Loucy (cell line): ENCODE measurements around the gene CDYL2.

Experiments
- H2AFZ ChIP-seq: fragments of 200-600 bp; sonication (generic); 2 replicates; pipeline ENCODE4 v1.6.0; 2016; ENCODE audit warnings: antibody characterized with exemption, mild to moderate bottlenecking, low read length, moderate library complexity
- H3F3A ChIP-seq: fragments of 200-600 bp; 2 replicates; pipeline ENCODE4 v1.6.0; 2016; ENCODE audit warnings: antibody characterized with exemption, low read depth, mild to moderate bottlenecking
- H3K27me3 ChIP-seq: fragments of 200-600 bp; sonication (generic); 2 replicates; pipeline ENCODE4 v1.6.1; 2014; ENCODE audit warnings: low read length, mild to moderate bottlenecking; ENCODE audit not compliant: insufficient read depth, poor library complexity, severe bottlenecking
- H3K36me3 ChIP-seq: fragments of 200-600 bp; sonication (generic); 2 replicates; pipeline ENCODE4 v1.6.1; 2016; ENCODE audit warnings: low read length; ENCODE audit not compliant: insufficient read depth
- H3K4me1 ChIP-seq: fragments of 200-600 bp; sonication (generic); 2 replicates; pipeline ENCODE4 v1.5.1; 2014; ENCODE audit warnings: low read length, mild to moderate bottlenecking; ENCODE audit not compliant: insufficient read depth, poor library complexity, severe bottlenecking
- H3K4me2 ChIP-seq: fragments of 200-600 bp; sonication (generic); 2 replicates; pipeline ENCODE4 v1.6.0; 2014; ENCODE audit warnings: antibody characterized with exemption, low read length, low read depth, mild to moderate bottlenecking; ENCODE audit not compliant: poor library complexity, severe bottlenecking
- H3K4me3 ChIP-seq: fragments of 200-600 bp; sonication (generic); 2 replicates; pipeline ENCODE4 v1.5.1; 2014; ENCODE audit warnings: low read length, mild to moderate bottlenecking, mixed read lengths; ENCODE audit not compliant: poor library complexity, severe bottlenecking
- H3K79me2 ChIP-seq: fragments of 200-600 bp; sonication (generic); 2 replicates; pipeline ENCODE4 v1.6.1; 2014; ENCODE audit warnings: low read length; ENCODE audit not compliant: insufficient read depth
- H3K9ac ChIP-seq: fragments of 200-600 bp; sonication (generic); 2 replicates; pipeline ENCODE4 v1.6.0; 2014; ENCODE audit warnings: mild to moderate bottlenecking, low read depth, low read length, moderate library complexity; ENCODE audit not compliant: poor library complexity, severe bottlenecking
- H3K9me2 ChIP-seq: fragments of 200-600 bp; sonication (generic); replicated peaks from 2 replicates; pipeline ENCODE4 v1.6.1; 2016; ENCODE audit warnings: low read depth, low read length, mixed read lengths
- H3K9me3 ChIP-seq: fragments of 200-600 bp; sonication (generic); 2 replicates; pipeline ENCODE4 v1.6.1; 2014; ENCODE audit warnings: mild to moderate bottlenecking, antibody characterized with exemption, low read length, low read depth; ENCODE audit not compliant: insufficient read depth
- H4K20me1 ChIP-seq: fragments of 200-600 bp; sonication (generic); 2 replicates; pipeline ENCODE4 v1.6.0; 2014; ENCODE audit warnings: antibody characterized with exemption, low read length, mild to moderate bottlenecking; ENCODE audit not compliant: insufficient read depth, poor library complexity, severe bottlenecking
- EZH2phosphoT487 ChIP-seq: fragments of 200-600 bp; IDR thresholded peaks from 2 replicates; pipeline ENCODE4 v1.6.1; 2018; ENCODE audit warnings: antibody characterized with exemption, mild to moderate bottlenecking, moderate library complexity, borderline replicate concordance
- TF ChIP-seq, protein P1 (sequence below): fragments of 200-600 bp; sonication (generic); conservative IDR thresholded peaks from 2 replicates; pipeline ENCODE4 v1.5.1; 2014; ENCODE audit warnings: mild to moderate bottlenecking, antibody characterized with exemption, low read length

CDYL2 gene

GRCh38 chr16:80599466-80599865, 204.9 kb downstream of the CDYL2 start:
- Histone ChIP-seq H3K4me3 (no peak overlapping the region), H3K9ac (no peak overlapping the region), H3K36me3 (peaks cover 16% of the 10 kb centered on the region; the same call in 1 of the 2 replicates), H3K9me3 (no peaks in the 10 kb centered on the region), H3F3A (no peaks in the 10 kb centered on the region), H3K9me2 (no peaks in the 10 kb centered on the region), H3K27me3 (no peaks in the 10 kb centered on the region), H3K4me1 (no peaks in the 10 kb centered on the region), H4K20me1 (no peaks in the 10 kb centered on the region), H2AFZ (no peak overlapping the region), H3K4me2 (no peak overlapping the region), H3K79me2 (no peaks in the 10 kb centered on the region)
- no peak for TF ChIP-seq EZH2phosphoT487
- TF ChIP-seq, protein P1, sequence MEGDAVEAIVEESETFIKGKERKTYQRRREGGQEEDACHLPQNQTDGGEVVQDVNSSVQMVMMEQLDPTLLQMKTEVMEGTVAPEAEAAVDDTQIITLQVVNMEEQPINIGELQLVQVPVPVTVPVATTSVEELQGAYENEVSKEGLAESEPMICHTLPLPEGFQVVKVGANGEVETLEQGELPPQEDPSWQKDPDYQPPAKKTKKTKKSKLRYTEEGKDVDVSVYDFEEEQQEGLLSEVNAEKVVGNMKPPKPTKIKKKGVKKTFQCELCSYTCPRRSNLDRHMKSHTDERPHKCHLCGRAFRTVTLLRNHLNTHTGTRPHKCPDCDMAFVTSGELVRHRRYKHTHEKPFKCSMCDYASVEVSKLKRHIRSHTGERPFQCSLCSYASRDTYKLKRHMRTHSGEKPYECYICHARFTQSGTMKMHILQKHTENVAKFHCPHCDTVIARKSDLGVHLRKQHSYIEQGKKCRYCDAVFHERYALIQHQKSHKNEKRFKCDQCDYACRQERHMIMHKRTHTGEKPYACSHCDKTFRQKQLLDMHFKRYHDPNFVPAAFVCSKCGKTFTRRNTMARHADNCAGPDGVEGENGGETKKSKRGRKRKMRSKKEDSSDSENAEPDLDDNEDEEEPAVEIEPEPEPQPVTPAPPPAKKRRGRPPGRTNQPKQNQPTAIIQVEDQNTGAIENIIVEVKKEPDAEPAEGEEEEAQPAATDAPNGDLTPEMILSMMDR, result no peak

DNA sequence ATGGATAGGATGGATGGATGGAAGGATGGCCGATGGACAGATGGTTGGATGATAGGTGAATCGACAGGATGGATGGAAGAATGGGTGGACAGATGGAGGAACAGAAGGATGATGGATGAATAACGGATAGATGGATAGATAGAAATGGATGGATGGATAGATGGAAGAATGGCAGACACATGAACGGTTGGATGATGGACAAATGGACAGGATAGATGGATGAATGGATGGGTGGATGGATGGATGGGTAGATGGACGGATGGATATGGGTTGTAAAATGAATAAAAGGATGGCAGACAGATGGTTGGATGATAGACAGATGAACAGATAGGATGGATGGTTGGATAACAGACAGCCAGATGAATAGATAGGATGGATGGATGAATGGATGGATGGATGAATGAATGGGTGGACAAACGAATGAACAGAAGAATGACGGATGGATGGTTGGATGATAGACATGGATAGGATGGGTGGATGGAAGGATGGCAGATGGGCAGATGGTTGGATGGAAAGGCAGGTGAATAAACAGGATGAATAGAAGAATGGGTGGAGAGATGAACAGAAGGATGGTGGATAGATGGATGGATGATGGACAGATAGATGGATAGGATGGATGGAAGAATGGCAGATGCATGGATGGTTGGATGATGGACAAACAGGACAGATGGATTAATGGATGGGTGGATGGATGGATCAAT, 207.7 kb downstream of the CDYL2 start:
- Histone ChIP-seq H3K79me2 (no peaks in the 10 kb centered on the region), H3K9me3 (no peaks in the 10 kb centered on the region; the same call in 1 of the 2 replicates), H3K27me3 (no peaks in the 10 kb centered on the region), H4K20me1 (no peaks in the 10 kb centered on the region), H3K36me3 (peaks cover 9% of the 10 kb centered on the region; the same call in 1 of the 2 replicates), H3K4me1 (peaks cover 9% of the 10 kb centered on the region), H3F3A (no peaks in the 10 kb centered on the region), H3K9ac (no peak overlapping the region), H3K4me3 (no peak overlapping the region), H3K9me2 (no peaks in the 10 kb centered on the region), H3K4me2 (no peak overlapping the region), H2AFZ (no peak overlapping the region)
- TF ChIP-seq, protein P1, result no peak
- no peak for TF ChIP-seq EZH2phosphoT487

GRCh38 chr16:80594756-80595155, 209.6 kb downstream of the CDYL2 start:
- no peaks in the 10 kb centered on the region for H3K79me2 ChIP-seq
- no peak overlapping the region for H3K4me3 ChIP-seq
- H3F3A ChIP-seq, result 0 out of 2 replicates have a peak, but pooled peaks cover 3% of the 10 kb centered on the region
- H3K27me3 ChIP-seq, result no peaks in the 10 kb centered on the region
- H3K9me2 ChIP-seq, result no peaks in the 10 kb centered on the region
- H3K36me3 ChIP-seq, result peaks cover 9% of the 10 kb centered on the region; the same call in 1 of the 2 replicates
- H4K20me1 ChIP-seq, result no peaks in the 10 kb centered on the region
- TF ChIP-seq, protein P1, result no peak
- no peak for TF ChIP-seq EZH2phosphoT487
- H3K4me2 ChIP-seq, result no peak overlapping the region
- H3K9me3 ChIP-seq, result no peaks in the 10 kb centered on the region; the same call in 1 of the 2 replicates
- no peak overlapping the region for H3K9ac ChIP-seq
- peaks cover 15% of the 10 kb centered on the region for H3K4me1 ChIP-seq
- no peak overlapping the region for H2AFZ ChIP-seq
